Measurements from ENCODE around the gene AURKB.

AURKB gene

GRCh38 chr17:8186787-8187516 is 23.4 kb downstream of the AURKB start:
- peak; percentile 91 for DNase-seq (ENCODE audit: low read depth)
- peak overlapping the region; percentile 80 for H3K4me3 ChIP-seq (ENCODE audit: low read depth, low read length)
- peak; percentile 35 for TF ChIP-seq CTCF (IDR thresholded peaks at IDR 0.05; ENCODE audit: low read depth, low read length, missing control alignments)

- peak overlapping the region; percentile 80 for H3K4me3 ChIP-seq (ENCODE audit: low read depth, low read length)
- DNase-seq (ENCODE audit: low read depth): no peak
- no peak for TF ChIP-seq CTCF (IDR thresholded peaks at IDR 0.05; ENCODE audit: low read depth, low read length, missing control alignments)
Observed at GRCh38 chr17:8186446-8186786, 24.0 kb downstream of the AURKB start.

GRCh38 chr17:8185582-8186445 is 24.6 kb downstream of the AURKB start:
- TF ChIP-seq CTCF (IDR thresholded peaks at IDR 0.05; ENCODE audit: low read depth, low read length, missing control alignments): no peak
- peak overlapping the region; percentile 80 for H3K4me3 ChIP-seq (ENCODE audit: low read depth, low read length)
- no peak for DNase-seq (ENCODE audit: low read depth)

- no peak for DNase-seq (ENCODE audit: low read depth)
- H3K4me3 ChIP-seq (ENCODE audit: low read depth, low read length): peak overlapping the region; percentile 73; the same call in 1 of the 2 replicates
- TF ChIP-seq CTCF (IDR thresholded peaks at IDR 0.05; ENCODE audit: low read depth, low read length, missing control alignments): no peak
Observed at GRCh38 chr17:8176998-8177731, 33.2 kb downstream of the AURKB start.

- peak; percentile 7 for TF ChIP-seq CTCF (IDR thresholded peaks at IDR 0.05; ENCODE audit: low read depth, low read length, missing control alignments)
- H3K4me3 ChIP-seq (ENCODE audit: low read depth, low read length): peak within 1 kb of the TSS; percentile 73
- DNase-seq (ENCODE audit: low read depth): no peak
Observed at GRCh38 chr17:8176197-8176940, 34.0 kb downstream of the AURKB start, which contains the start of gene TMEM107. TMEM107 (minus strand) TSS chr17:8176380; CDS start chr17:8176286, 94 bp downstream.

GRCh38 chr17:8175795-8176196 is 34.6 kb downstream of the AURKB start:
- no peak for DNase-seq (ENCODE audit: low read depth)
- no peak for TF ChIP-seq CTCF (IDR thresholded peaks at IDR 0.05; ENCODE audit: low read depth, low read length, missing control alignments)
- H3K4me3 ChIP-seq (ENCODE audit: low read depth, low read length): peak overlapping the region; percentile 73

Measured in GM12864 (cell line).